Vagina (tissue), 2 donors: ENCODE measurements around the gene ID1.

Source experiments
- CTCF ChIP-seq, 3 experiments: fragments of 450-650 bp in 2 of 3; fragments of 200-600 bp in 1 of 3; sonication (generic) in 1 of 3; IDR thresholded peaks; one replicate each; pipeline ENCODE4 v1.5.1; 2017 to 2019; ENCODE audit warnings: antibody characterized with exemption in 3 of 3, mild to moderate bottlenecking in 2 of 3, moderate library complexity in 2 of 3
- POLR2A ChIP-seq, 2 donors: fragments of 450-650 bp; IDR thresholded peaks; one replicate each; pipeline ENCODE4 v1.6.1; 2017; ENCODE audit warnings: antibody characterized with exemption in 2 of 2, mild to moderate bottlenecking in 2 of 2, moderate library complexity in 2 of 2

- TF ChIP-seq CTCF (IDR thresholded peaks at IDR 0.05) (no peak), POLR2A (IDR thresholded peaks at IDR 0.05) (peak in 1 of 2 donors; percentile 57)
These were observed 1.1 kb upstream of the ID1 start for GRCh38 chr20:31603822-31604566.
